ENCODE data around the gene LAMA5.

Gene LAMA5

DNA sequence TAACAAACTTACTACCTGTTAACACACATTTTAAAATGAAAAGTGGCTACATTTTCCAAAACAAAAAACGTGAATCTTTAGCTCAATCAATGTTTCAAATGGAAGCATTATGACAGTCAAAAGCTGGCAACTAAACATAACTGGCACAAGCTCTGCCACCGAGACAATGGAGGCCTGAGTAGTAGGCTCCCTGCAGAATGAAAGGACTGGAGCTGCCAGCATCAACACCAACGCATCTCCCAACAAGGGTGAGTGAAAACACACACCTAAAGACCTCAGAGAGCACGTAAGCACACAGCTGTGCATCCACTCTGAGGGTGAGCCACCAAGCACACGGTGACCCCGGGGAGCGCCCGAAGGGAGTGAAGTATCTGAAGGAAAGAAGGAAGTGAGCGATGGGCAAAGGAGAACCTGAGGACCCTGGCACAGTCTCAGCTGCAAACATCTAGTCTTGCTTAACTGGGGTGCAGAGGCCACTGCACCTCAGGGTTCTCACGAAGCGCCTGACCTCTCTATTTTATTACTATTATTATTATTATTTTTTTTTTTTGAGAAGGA, 65.9 kb downstream of the LAMA5 start:
- no peak for DNase-seq

GRCh38 chr20:62300319-62300718, 66.8 kb downstream of the LAMA5 start:
- no peak for DNase-seq

- DNase-seq, result no peak
Observed at GRCh38 chr20:62299666-62300236, 67.4 kb downstream of the LAMA5 start.

- no peak for DNase-seq
Observed at GRCh38 chr20:62298577-62299249, 68.4 kb downstream of the LAMA5 start.

DNA sequence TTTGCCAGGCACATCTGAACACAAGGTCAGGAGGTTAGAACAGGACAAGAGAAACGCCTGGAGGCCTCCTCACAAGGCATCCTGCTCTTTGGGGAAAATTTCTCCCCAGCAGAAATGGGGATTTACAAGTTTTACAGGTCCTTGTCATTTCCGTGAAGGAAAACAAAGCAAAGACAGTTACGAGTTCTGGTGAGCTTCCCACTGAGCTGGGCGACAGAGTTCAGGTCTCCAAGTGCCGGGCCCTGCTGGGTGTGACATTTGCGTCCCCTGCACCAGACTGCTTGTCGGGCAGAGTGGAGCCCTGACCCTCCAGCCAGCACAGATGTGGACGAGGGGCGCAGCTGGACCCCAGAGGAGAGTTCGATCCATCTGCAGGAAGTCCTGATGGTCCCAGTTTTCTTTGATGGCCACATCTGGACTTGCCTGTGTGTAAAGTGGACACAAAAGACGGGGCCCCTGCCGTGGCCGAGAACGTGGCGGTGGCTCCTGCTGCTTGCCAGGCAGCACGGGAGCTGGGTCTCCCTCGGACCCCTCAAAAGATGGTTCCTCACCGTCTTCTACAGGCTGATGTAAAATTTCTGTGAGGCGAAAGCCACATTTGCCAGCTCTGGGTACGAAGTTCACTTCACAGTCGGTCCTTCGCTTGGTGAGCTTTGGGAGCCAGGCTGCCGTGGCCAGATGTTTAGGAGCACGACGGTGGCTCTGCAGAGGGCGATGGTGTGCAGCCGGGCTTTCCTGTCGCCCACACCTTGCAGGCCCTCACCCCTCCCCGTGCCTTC, 69.5 kb downstream of the LAMA5 start:
- DNase-seq, result no peak

DNA sequence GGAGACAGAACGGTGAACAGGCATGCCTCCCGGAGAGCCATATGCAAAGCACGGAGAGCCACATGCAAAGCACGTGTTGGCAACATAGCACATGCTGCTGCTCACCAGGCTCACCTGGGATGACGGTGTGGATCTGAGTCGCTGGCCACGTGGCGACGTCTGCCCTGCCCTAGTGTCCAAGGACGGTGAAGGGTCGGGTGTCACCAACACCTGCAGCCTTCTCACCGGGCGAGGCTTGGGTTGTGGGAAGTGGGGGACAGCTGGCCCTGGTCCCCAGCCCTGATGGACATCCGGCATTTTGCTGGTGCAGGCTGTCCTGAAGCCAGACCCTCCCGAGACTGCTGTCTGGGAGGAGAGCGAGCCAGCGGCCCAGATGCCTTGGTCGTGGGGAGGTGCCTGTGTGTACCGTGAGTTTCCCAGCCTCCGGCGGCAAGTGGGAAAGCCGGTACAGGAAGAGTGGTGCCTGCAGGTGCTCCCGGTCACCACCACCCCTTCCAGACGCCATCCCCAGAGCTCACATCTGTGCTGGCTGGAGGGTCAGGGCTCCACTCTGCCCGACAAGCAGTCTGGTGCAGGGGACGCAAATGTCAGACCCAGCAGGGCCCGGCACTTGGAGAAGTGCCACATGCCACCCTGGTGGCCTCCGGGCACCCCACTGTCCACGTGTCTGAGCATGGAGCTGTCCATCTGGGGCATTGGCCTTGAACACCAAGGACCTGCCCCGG, 70.2 kb downstream of the LAMA5 start:
- DNase-seq, result no peak

DNA sequence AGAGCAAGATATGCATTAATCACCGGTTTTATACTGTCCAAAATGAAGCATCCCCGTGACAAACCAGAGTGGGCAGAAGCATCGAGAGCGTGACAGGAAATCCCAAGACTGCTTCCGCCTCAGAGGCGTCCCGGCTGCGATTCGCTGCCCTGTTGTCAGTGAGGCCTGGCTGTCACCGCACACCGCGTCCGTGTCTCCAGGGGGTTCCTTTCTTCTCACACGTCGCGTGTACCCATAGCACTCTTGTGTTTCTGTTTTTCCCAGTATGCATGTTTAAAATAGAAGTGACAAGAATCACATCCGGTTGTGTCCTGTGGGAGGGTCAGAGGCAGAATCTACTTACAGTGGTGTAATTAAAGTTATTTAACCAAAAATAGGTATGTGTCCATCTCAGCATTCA, 72.6 kb downstream of the LAMA5 start:
- DNase-seq, result no peak

DNA sequence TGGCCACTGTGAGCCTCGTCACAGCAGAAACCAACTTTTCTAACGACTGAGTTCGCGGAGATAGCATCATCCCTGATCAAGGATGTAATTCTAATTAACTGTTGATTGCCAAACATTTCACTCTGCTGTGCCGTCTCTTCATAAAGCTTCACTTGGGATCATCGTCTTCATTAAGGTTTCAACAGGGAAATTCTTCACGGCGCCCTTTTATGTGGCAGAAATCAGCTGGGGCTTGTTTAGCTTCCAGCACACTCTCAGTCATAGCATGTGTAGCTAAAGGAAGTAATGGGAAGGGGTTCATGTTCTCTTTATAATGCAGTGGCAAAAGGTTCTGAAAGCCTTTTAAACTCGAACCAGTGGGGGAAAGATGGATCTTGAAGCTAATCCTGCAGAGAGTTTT, 73.2 kb downstream of the LAMA5 start:
- no peak for DNase-seq

- DNase-seq, result no peak
Observed at GRCh38 chr20:62293111-62293784, 73.9 kb downstream of the LAMA5 start.

GRCh38 chr20:62292108-62292507, 75.0 kb downstream of the LAMA5 start:
- no peak for DNase-seq

GRCh38 chr20:62291251-62292066, 75.7 kb downstream of the LAMA5 start:
- DNase-seq, result no peak

DNA sequence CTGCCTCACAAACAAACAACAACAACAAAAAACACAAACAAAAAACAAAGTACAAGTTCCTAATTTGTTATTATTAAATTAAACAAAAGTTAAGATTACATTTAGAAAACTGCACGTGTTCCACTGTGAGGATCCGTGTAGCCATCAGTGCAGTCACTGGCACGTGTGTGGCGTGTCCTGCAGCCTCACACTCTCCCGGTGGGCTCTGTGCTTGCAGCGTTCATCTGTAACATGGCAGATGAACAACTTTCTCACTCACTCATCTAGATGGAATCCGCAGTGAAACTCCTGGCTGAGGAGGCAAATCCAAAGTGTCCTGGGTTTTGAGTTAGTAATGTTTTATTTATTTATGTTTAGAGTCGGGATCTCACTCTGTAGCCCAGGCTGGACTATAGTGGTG, 77.2 kb downstream of the LAMA5 start:
- no peak for DNase-seq

DNA sequence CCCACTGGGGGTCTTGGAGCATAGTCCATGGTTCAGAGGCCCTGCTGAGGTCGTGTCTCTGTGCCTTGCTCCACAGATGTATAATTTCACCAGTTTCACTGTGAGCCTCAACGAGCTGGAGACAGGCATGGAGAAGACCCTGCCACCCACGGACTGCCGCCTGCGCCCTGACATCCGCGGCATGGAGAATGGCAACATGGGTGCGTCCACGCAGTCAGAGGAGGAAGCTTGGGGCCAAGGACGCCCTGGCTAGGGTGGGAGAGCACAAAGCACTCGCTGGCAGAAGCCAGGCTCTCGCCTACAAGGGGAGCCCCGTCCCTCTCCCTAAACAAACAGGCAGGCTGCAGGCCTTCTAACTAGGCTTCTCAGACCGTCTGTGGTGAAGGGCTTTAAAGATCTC, 78.0 kb downstream of the LAMA5 start:
- no peak for DNase-seq

GRCh38 chr20:62288535-62289105, 78.5 kb downstream of the LAMA5 start:
- no peak for DNase-seq

DNA sequence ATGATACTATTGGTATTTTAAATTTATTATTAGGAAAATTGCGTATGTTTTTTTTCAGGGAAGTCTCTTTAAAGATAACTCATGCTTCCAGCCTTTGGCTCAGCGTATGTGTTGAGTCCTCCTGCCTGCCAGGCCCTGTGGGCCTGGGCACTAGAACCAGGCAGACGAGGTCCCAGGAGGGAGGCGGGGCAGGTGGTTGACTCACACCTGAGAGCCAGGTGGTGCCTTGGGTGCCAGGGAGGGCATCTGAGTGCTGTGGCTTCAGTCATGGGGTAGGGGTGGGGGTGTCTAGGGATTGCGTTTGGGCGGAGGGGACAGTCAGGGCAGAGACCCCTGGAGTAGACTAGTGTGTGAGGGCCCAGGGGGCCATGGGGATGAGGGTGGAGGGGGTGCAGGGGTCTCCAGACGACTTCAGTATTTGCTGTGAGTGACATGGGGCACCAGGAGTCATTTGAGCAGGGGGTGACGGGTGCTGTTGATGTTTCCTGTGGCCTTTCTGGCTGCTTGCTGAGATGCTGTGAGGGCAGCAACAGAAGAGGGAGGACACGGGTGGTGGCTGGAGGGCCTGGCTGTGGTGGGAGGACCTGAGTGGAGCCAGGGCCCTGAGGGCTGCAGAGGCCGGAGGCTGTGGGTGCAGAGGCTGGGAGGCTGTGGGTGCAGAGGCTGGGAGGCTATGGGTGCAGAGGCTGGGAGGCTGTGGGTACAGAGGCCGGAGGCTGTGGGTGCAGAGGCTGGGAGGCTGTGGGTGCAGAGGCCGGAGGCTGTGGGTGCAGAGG, 79.2 kb downstream of the LAMA5 start:
- DNase-seq, result no peak

DNA sequence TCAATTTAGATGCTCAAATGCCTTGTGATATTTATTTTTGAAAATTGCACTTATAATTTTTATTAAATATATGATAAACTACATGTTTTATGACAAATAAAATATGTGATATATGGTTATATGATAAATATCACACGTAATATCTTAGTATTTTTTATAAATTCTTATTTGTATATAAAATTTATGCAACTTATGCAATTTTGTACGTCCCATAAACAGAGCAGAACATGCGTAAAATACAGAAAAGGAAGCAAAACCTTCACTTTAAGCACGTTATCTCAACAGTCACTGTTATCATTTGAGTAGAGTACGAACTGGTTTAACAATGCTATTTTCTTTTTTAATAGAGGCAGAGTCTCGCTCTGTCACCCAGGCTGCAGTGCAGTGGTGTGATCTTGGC, 80.0 kb downstream of the LAMA5 start:
- DNase-seq, result no peak

GRCh38 chr20:62286493-62287064, 80.5 kb downstream of the LAMA5 start:
- DNase-seq, result no peak

DNA sequence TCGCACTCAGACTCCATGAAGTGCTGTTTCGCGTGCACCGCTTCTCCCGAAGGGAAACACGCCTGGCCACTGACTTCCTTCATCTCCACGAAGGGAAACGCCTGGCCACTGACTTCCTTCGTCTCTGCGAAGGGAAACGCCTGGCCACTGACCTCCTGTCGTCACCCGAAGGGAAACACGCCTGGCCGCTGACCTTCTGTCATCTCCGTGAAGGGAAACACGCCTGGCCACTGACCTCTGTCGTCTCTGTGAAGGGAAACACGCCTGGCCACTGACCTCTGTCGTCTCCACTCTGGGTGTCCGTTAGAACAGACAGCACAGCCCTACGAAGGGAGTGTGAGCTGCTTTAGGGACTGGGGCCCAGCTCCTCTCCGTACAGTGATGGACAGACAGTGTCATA, 81.4 kb downstream of the LAMA5 start:
- DNase-seq, result no peak

- DNase-seq, result no peak
Observed at GRCh38 chr20:62285151-62285550, 82.0 kb downstream of the LAMA5 start.

DNA sequence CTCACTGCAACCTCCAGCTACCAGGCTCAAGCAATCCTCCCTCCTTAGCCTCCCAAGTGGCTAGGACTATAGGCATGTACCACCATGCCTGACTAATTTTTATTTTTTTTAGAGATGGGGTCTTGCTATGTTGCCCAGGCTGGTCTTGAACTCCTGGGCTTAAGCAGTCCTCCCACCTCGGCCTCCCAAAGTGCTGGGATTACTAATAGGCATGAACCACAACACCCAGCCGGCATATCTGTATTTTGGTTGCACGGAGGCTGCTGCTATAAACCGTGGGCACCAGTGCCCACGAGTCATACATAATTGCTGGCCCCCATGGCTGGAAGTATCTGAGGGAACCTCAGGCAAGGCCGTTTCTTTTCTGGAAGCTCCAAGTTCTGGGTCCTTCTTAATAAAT, 82.7 kb downstream of the LAMA5 start:
- no peak for DNase-seq

Measured in CD4-positive, alpha-beta T cell treated with Interleukin-6 for 4 hours (primary cell).